DOHH2 (cell line): ENCODE data around the gene CDIPT.

Source experiments
- H3F3A ChIP-seq: fragments of 200-600 bp; sonication (generic), shearing (Covaris generic); 2 replicates; pipeline ENCODE4 v1.6.0; 2016; ENCODE audit warnings: antibody characterized with exemption, mild to moderate bottlenecking; ENCODE audit not compliant: control insufficient read depth, insufficient read depth
- H3K27ac ChIP-seq: fragments of 200-600 bp; sonication (generic); 2 replicates; pipeline ENCODE4 v1.5.1; 2014; ENCODE audit warnings: low read depth, mild to moderate bottlenecking, low read length, moderate library complexity
- H3K27me3 ChIP-seq: fragments of 200-600 bp; sonication (generic); 2 replicates; pipeline ENCODE4 v1.6.1; 2014; ENCODE audit warnings: mild to moderate bottlenecking, low read length, mixed read lengths; ENCODE audit not compliant: control insufficient read depth
- H3K36me3 ChIP-seq: fragments of 200-600 bp; sonication (generic); 2 replicates; pipeline ENCODE4 v1.6.1; 2014; ENCODE audit warnings: mild to moderate bottlenecking, low read length, moderate library complexity, mixed read lengths; ENCODE audit not compliant: control insufficient read depth
- H3K4me1 ChIP-seq: fragments of 200-600 bp; sonication (generic); 2 replicates; pipeline ENCODE4 v1.6.1; 2014; ENCODE audit warnings: mild to moderate bottlenecking, low read length, mixed read lengths; ENCODE audit not compliant: control insufficient read depth
- H3K4me2 ChIP-seq: fragments of 200-600 bp; sonication (generic); 2 replicates; pipeline ENCODE4 v1.6.0; 2014; ENCODE audit warnings: mild to moderate bottlenecking, low read length, moderate library complexity
- H3K4me3 ChIP-seq: fragments of 200-600 bp; sonication (generic); 2 replicates; pipeline ENCODE4 v1.5.1; 2014; ENCODE audit warnings: mild to moderate bottlenecking, low read length, mixed read lengths
- H3K79me2 ChIP-seq: fragments of 200-600 bp; sonication (generic); 2 replicates; pipeline ENCODE4 v1.6.1; 2014; ENCODE audit warnings: mild to moderate bottlenecking, low read length, mixed read lengths; ENCODE audit not compliant: control insufficient read depth
- H3K9me2 ChIP-seq: fragments of 200-600 bp; sonication (generic); replicated peaks from 2 replicates; pipeline ENCODE4 v1.6.1; 2014; ENCODE audit warnings: mild to moderate bottlenecking, low read length, mixed read lengths; ENCODE audit not compliant: control insufficient read depth
- H3K9me3 ChIP-seq: fragments of 200-600 bp; sonication (generic); 2 replicates; pipeline ENCODE4 v1.6.1; 2014; ENCODE audit warnings: antibody characterized with exemption, low read length, mixed read lengths; ENCODE audit not compliant: control insufficient read depth, insufficient read depth
- H4K20me1 ChIP-seq: fragments of 200-600 bp; sonication (generic); 2 replicates; pipeline ENCODE4 v1.6.0; 2014; ENCODE audit warnings: low read depth, mild to moderate bottlenecking, antibody characterized with exemption, low read length, moderate library complexity; ENCODE audit not compliant: control insufficient read depth, insufficient read depth
- EZH2phosphoT487 ChIP-seq: fragments of 200-600 bp; sonication (generic); IDR thresholded peaks from 2 replicates; pipeline ENCODE4 v1.6.1; 2017; ENCODE audit warnings: borderline replicate concordance, mild to moderate bottlenecking, antibody characterized with exemption, low read length, moderate library complexity, mixed read lengths
- TF ChIP-seq, protein P1 (sequence below): fragments of 200-600 bp; sonication (generic); IDR thresholded peaks from one replicate; pipeline ENCODE4 v1.5.1; 2014; ENCODE audit warnings: antibody characterized with exemption, mild to moderate bottlenecking, low read depth, low read length; ENCODE audit not compliant: poor library complexity, severe bottlenecking

CDIPT gene

DNA sequence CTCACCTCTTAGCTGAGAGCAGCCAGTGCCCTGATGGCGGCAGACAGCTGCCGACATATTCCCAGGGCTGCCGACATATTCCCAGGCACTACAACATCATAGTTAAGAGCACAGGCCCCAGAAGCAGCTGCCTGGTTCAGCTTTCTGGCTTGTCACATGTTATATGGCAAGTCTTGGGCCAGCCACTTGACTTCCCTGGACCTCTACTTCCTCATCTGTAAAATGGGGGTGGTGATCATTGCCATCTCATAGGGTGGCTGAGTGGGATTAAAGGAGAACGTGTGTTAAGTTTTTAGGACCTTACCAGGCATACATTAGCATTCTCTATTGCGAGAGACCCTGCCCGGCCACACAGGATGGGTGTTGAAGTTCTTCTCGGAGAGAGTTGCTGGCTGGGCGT is 19.1 kb downstream of the CDIPT start:
- no peaks in the 10 kb centered on the region for H3K27me3 ChIP-seq
- no peaks in the 10 kb centered on the region for H3K9me2 ChIP-seq
- no peaks in the 10 kb centered on the region for H3K79me2 ChIP-seq
- no peak overlapping the region for H3K4me2 ChIP-seq
- no peak overlapping the region for H3K4me3 ChIP-seq
- H3K9me3 ChIP-seq: no peaks in the 10 kb centered on the region
- no peaks in the 10 kb centered on the region for H3K4me1 ChIP-seq
- H3K27ac ChIP-seq: no peak overlapping the region
- no peaks in the 10 kb centered on the region for H4K20me1 ChIP-seq
- H3F3A ChIP-seq: no peaks in the 10 kb centered on the region
- TF ChIP-seq, protein P1, sequence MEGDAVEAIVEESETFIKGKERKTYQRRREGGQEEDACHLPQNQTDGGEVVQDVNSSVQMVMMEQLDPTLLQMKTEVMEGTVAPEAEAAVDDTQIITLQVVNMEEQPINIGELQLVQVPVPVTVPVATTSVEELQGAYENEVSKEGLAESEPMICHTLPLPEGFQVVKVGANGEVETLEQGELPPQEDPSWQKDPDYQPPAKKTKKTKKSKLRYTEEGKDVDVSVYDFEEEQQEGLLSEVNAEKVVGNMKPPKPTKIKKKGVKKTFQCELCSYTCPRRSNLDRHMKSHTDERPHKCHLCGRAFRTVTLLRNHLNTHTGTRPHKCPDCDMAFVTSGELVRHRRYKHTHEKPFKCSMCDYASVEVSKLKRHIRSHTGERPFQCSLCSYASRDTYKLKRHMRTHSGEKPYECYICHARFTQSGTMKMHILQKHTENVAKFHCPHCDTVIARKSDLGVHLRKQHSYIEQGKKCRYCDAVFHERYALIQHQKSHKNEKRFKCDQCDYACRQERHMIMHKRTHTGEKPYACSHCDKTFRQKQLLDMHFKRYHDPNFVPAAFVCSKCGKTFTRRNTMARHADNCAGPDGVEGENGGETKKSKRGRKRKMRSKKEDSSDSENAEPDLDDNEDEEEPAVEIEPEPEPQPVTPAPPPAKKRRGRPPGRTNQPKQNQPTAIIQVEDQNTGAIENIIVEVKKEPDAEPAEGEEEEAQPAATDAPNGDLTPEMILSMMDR: no peak
- TF ChIP-seq EZH2phosphoT487: no peak
- H3K36me3 ChIP-seq: no peaks in the 10 kb centered on the region

DNA sequence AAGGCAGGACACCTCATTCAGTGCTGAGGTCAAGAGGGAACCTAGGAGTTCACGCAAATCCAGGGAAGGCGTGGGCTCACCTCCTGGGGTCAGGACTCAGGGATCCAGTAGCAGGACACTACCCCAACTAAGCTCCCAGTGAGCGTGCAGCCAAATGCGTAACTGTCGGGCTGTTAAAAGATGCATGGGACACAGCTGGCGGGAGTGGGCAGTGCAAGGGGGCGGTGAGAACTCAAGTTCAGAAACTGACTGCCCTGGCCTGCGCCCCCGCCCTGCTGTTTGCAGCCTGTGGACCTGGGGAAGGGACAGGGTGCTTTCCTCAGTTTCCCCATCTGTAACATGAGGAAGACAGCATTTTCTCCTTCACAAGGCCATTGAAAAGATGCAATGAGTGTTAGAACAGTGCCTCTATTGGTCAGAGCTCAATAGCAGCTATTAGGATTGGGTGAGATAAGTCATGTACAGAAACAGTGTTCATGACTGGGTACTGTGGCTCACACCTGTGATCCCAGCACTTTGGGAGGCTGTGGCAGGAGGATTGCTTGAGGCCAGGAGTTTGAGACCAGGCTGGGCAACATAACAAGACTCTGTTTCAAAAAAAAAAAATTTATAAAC is 20.2 kb downstream of the CDIPT start:
- Histone ChIP-seq H3K4me3 (no peak overlapping the region), H3K27me3 (no peaks in the 10 kb centered on the region), H3K27ac (no peak overlapping the region), H3K4me2 (no peak overlapping the region), H3K4me1 (no peaks in the 10 kb centered on the region), H3K79me2 (no peaks in the 10 kb centered on the region), H3F3A (no peaks in the 10 kb centered on the region), H3K9me3 (no peaks in the 10 kb centered on the region), H3K36me3 (no peaks in the 10 kb centered on the region), H3K9me2 (no peaks in the 10 kb centered on the region), H4K20me1 (no peaks in the 10 kb centered on the region)
- TF ChIP-seq, protein P1: peak; percentile 28
- TF ChIP-seq EZH2phosphoT487: no peak

DNA sequence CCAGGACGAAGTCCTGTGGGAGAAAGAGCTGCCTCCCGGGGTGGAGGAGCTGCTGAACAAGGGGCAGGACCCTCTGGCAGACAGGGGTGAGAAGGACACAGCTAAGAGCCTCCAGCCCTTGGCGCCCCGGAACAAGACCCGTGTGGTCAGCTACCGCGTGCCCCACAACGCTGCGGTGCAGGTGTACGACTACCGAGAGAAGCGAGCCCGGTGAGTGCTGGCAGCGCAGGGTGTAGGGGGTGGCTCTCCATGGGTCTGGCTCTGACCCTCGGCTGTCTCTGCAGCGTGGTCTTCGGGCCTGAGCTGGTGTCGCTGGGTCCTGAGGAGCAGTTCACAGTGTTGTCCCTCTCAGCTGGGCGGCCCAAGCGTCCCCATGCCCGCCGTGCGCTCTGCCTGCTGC is 21.4 kb downstream of the CDIPT start:
- Histone ChIP-seq H3K27me3 (no peaks in the 10 kb centered on the region), H3K9me2 (no peaks in the 10 kb centered on the region), H3F3A (no peaks in the 10 kb centered on the region), H3K4me2 (no peak overlapping the region), H4K20me1 (no peaks in the 10 kb centered on the region), H3K27ac (no peak overlapping the region), H3K4me3 (no peak overlapping the region), H3K79me2 (no peaks in the 10 kb centered on the region), H3K9me3 (no peaks in the 10 kb centered on the region), H3K4me1 (no peaks in the 10 kb centered on the region), H3K36me3 (no peaks in the 10 kb centered on the region)
- no peak for TF ChIP-seq EZH2phosphoT487
- TF ChIP-seq, protein P1: no peak
